Vagina (tissue), 2 donors: ENCODE data around the gene DLEU7. TPM values are rescaled to one million over a fixed set of nuclear protein-coding genes. Genes with fewer than 3 reads are reported as not detected.
A peak's percentile ranks its signal among the peaks of the same experiment; 100 is the strongest.

Experiments
- DNase-seq, 2 donors: peaks; one replicate each; pipeline ENCODE4 v3.0.0-alpha.2; 2017; ENCODE audit errors: extremely low spot score in 2 of 2
- H3K27ac ChIP-seq: fragments of 200-600 bp; sonication (generic); one replicate; pipeline ENCODE4 v1.5.1; 2019
- H3K27me3 ChIP-seq: fragments of 200-600 bp; sonication (generic); one replicate; pipeline ENCODE4 v1.5.1; 2019
- H3K36me3 ChIP-seq, 2 donors: fragments of 200-600 bp; sonication (generic); one replicate each; pipeline ENCODE4 v1.5.1; 2017 to 2019
- H3K4me1 ChIP-seq: fragments of 200-600 bp; sonication (generic); one replicate; pipeline ENCODE4 v1.5.1; 2019
- H3K4me3 ChIP-seq, 2 donors: fragments of 200-600 bp; sonication (generic); 1 replicate in 1 of 2; 2 replicates in 1 of 2; pipeline ENCODE4 v1.5.1; 2016 to 2019
- H3K9me3 ChIP-seq: fragments of 200-600 bp; sonication (generic); one replicate; pipeline ENCODE4 v1.5.1; 2019
- POLR2A ChIP-seq, 2 donors: fragments of 450-650 bp; IDR thresholded peaks; one replicate each; pipeline ENCODE4 v1.6.1; 2017; ENCODE audit warnings: antibody characterized with exemption in 2 of 2, mild to moderate bottlenecking in 2 of 2, moderate library complexity in 2 of 2
- POLR2AphosphoS5 ChIP-seq, 2 donors: sonication (generic); formaldehyde crosslinking; IDR thresholded peaks; one replicate each; pipeline ENCODE4 v1.9.0; 2017; ENCODE audit warnings: antibody characterized with exemption in 2 of 2, mild to moderate bottlenecking in 2 of 2, low read depth in 1 of 2; ENCODE audit not compliant: insufficient read depth in 1 of 2
- intact Hi-C: fragments of 100-400 bp; cut with DNase I; formaldehyde crosslinking; loops from one replicate; pipeline ENCODE4 v1.15.1; 2023
- total RNA-seq: library from RNA; depleted of rRNA; stranded (reverse); fragments of >200 nt; gene quantifications from one replicate; pipeline ENCODE4 v1.2.3, GENCODE V29; 2016
- TF ChIP-seq, protein P1 (sequence below), 3 experiments: fragments of 450-650 bp in 2 of 3; fragments of 200-600 bp in 1 of 3; sonication (generic) in 1 of 3; IDR thresholded peaks; one replicate each; pipeline ENCODE4 v1.5.1; 2017 to 2019; ENCODE audit warnings: antibody characterized with exemption in 3 of 3, mild to moderate bottlenecking in 2 of 3, moderate library complexity in 2 of 3

DLEU7 gene
- total RNA-seq: not detected

GRCh38 chr13:50843257-50844083 is at the start of gene DLEU7:
DLEU7 (minus strand) TSS chr13:50843692; CDS start chr13:50843646, 46 bp downstream.
- no peak for TF ChIP-seq POLR2AphosphoS5 (IDR thresholded peaks at IDR 0.05; ENCODE audit: insufficient read depth in 1 of 2, low read depth in 1 of 2)
- TF ChIP-seq, protein P1, sequence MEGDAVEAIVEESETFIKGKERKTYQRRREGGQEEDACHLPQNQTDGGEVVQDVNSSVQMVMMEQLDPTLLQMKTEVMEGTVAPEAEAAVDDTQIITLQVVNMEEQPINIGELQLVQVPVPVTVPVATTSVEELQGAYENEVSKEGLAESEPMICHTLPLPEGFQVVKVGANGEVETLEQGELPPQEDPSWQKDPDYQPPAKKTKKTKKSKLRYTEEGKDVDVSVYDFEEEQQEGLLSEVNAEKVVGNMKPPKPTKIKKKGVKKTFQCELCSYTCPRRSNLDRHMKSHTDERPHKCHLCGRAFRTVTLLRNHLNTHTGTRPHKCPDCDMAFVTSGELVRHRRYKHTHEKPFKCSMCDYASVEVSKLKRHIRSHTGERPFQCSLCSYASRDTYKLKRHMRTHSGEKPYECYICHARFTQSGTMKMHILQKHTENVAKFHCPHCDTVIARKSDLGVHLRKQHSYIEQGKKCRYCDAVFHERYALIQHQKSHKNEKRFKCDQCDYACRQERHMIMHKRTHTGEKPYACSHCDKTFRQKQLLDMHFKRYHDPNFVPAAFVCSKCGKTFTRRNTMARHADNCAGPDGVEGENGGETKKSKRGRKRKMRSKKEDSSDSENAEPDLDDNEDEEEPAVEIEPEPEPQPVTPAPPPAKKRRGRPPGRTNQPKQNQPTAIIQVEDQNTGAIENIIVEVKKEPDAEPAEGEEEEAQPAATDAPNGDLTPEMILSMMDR (IDR thresholded peaks at IDR 0.05): no peak
- TF ChIP-seq POLR2A (IDR thresholded peaks at IDR 0.05): no peak
- Histone ChIP-seq H3K27ac (no peak within 1 kb of the TSS), H3K4me1 (peaks cover 12% of the 10 kb centered on the region), H3K4me3 (peak within 1 kb of the TSS; percentile 21 to 37), H3K27me3 (no peaks in the 10 kb centered on the region), H3K36me3 (no peaks in the 10 kb centered on the region), H3K9me3 (no peaks in the 10 kb centered on the region)
- DNase-seq: no peak
- intact Hi-C loops: no loop called here

GRCh38 chr13:50892210-50892944 is 48.9 kb upstream of the DLEU7 start:
- H3K27ac ChIP-seq: peak overlapping the region; percentile 27
- H3K27me3 ChIP-seq: no peaks in the 10 kb centered on the region
- TF ChIP-seq, protein P1 (IDR thresholded peaks at IDR 0.05): no peak
- no peak for TF ChIP-seq POLR2A (IDR thresholded peaks at IDR 0.05)
- TF ChIP-seq POLR2AphosphoS5 (IDR thresholded peaks at IDR 0.05; ENCODE audit: insufficient read depth in 1 of 2, low read depth in 1 of 2): no peak
- H3K4me3 ChIP-seq: no peak overlapping the region
- no peaks in the 10 kb centered on the region for H3K9me3 ChIP-seq
- H3K36me3 ChIP-seq: no peaks in the 10 kb centered on the region
- H3K4me1 ChIP-seq: peaks cover 11% of the 10 kb centered on the region
- no peak for DNase-seq
- intact Hi-C loops: no loop called here

- H3K36me3 ChIP-seq: no peaks in the 10 kb centered on the region
- H3K27ac ChIP-seq: no peak overlapping the region
- TF ChIP-seq POLR2A (IDR thresholded peaks at IDR 0.05): no peak
- TF ChIP-seq POLR2AphosphoS5 (IDR thresholded peaks at IDR 0.05; ENCODE audit: insufficient read depth in 1 of 2, low read depth in 1 of 2): no peak
- TF ChIP-seq, protein P1 (IDR thresholded peaks at IDR 0.05): no peak
- H3K4me1 ChIP-seq: peaks cover 11% of the 10 kb centered on the region
- H3K4me3 ChIP-seq: no peak overlapping the region
- intact Hi-C loops: no loop called here
- no peaks in the 10 kb centered on the region for H3K9me3 ChIP-seq
- no peak for DNase-seq
- no peaks in the 10 kb centered on the region for H3K27me3 ChIP-seq
Observed at GRCh38 chr13:50891206-50891605, 47.7 kb upstream of the DLEU7 start.

DNA sequence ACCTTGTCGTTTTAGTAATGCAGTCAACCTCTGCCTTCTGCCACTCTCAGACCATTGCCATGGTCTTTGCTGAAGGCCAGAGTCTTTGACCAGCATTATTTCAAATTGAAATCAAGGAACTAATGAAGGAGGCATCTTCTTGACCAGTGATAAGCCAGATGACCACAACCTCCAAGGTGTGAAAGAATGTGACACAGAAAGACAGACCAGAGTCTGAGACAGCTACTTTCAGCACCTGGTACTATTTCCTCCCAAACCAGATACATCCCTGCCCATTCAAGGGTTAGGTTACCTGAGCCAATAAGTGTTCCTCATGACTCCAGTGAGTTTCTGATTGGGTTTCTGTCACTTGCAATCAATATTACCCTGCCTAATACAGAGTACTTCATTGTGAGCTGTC is 45.8 kb upstream of the DLEU7 start:
- no peaks in the 10 kb centered on the region for H3K9me3 ChIP-seq
- TF ChIP-seq POLR2AphosphoS5 (IDR thresholded peaks at IDR 0.05; ENCODE audit: insufficient read depth in 1 of 2, low read depth in 1 of 2) (no peak), POLR2A (IDR thresholded peaks at IDR 0.05) (no peak)
- TF ChIP-seq, protein P1 (IDR thresholded peaks at IDR 0.05): no peak
- no peak overlapping the region for H3K4me3 ChIP-seq
- H3K27me3 ChIP-seq: no peaks in the 10 kb centered on the region
- no peak for DNase-seq
- intact Hi-C loops: no loop called here
- H3K36me3 ChIP-seq: no peaks in the 10 kb centered on the region
- H3K27ac ChIP-seq: no peak overlapping the region
- peaks cover 10% of the 10 kb centered on the region for H3K4me1 ChIP-seq
